Peyer's patch (tissue), 4 donors: ENCODE measurements around the gene FAM53A. TPM values are rescaled to one million over a fixed set of nuclear protein-coding genes. Genes with fewer than 3 reads are reported as not detected.

ENCODE experiments used
- DNase-seq, 3 donors: peaks; one replicate each; pipeline ENCODE4 v3.0.0-alpha.2; 2017 to 2019
- H3K27ac ChIP-seq, 4 donors: fragments of 200-600 bp; sonication (generic); one replicate each; pipeline ENCODE4 v1.5.1; 2016 to 2019
- H3K27me3 ChIP-seq, 2 donors: fragments of 200-600 bp; sonication (generic); one replicate each; pipeline ENCODE4 v1.5.1; 2019
- H3K36me3 ChIP-seq, 3 donors: fragments of 200-600 bp; sonication (generic); one replicate each; pipeline ENCODE4 v1.5.1; 2016 to 2019
- H3K4me1 ChIP-seq, 4 donors: fragments of 200-600 bp; sonication (generic); one replicate each; pipeline ENCODE4 v1.5.1; 2016 to 2019
- H3K4me3 ChIP-seq, 4 donors: fragments of 200-600 bp; sonication (generic); 1 replicate in 3 of 4; 2 replicates in 1 of 4; pipeline ENCODE4 v1.5.1; 2016 to 2019; ENCODE audit warnings: mild to moderate bottlenecking in 1 of 4
- H3K9me3 ChIP-seq, 4 donors: fragments of 200-600 bp; sonication (generic); one replicate each; pipeline ENCODE4 v1.5.1; 2016 to 2019; ENCODE audit warnings: mild to moderate bottlenecking in 1 of 4
- POLR2A ChIP-seq, 2 donors: fragments of 450-650 bp; IDR thresholded peaks; one replicate each; pipeline ENCODE4 v1.5.1; 2017; ENCODE audit warnings: antibody characterized with exemption in 2 of 2, mild to moderate bottlenecking in 2 of 2, moderate library complexity in 2 of 2
- total RNA-seq, 4 donors: library from RNA; depleted of rRNA; stranded (reverse); fragments of >200 nt; gene quantifications; one replicate each; pipeline ENCODE4 v1.1.0, GENCODE V29; 2016
- TF ChIP-seq, protein P1 (sequence below), 6 experiments: fragments of 450-650 bp in 4 of 6; fragments of 200-600 bp in 2 of 6; sonication (generic) in 1 of 6; IDR thresholded peaks; one replicate each; pipeline ENCODE4 v1.5.1; 2017 to 2019; ENCODE audit warnings: antibody characterized with exemption in 6 of 6, mild to moderate bottlenecking in 3 of 6, moderate library complexity in 1 of 6

The FAM53A gene
- total RNA-seq, 4 donors from 2014 or later: 1.5 to 8.3 (median 1.8) TPM; not detected in 1

DNA sequence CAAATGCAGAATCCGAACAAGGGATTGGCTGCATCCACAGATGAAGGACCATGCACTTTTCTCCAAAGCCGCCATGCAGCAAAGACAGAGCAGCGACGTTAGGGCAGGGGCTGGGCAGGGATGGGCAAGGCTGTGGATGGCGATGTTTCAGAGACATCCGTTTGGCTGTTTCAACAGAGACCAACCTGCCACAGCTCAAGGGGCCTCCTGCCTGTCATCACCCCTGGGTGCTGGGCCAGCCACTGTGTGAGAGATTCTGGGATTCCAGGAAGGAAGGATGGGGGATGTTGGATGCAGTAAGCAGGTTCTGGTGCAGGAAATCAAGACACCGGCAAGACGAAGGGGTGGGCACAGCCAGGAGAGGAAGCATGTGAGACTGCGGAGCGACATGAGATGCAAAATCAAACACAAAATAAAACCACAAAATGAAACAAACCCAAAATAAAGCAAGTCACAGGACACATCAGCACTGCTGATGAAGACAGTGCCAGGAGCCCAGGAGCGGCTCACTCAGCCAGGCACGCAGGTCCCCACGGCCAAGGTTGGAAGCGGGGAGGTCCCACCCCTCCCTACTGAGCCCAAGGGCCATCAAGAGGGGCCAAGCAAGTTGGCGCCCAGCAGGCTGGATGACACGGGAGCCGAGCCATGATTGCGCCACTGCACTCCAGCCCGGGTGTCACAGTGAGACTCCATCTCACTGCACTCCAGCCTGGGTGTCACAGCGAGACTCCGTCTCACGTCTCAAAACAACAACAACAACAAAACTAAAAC is 68.1 kb downstream of the FAM53A start:
- no peak for DNase-seq
- Histone ChIP-seq H3K4me3 (no peak overlapping the region), H3K27ac (no peak overlapping the region), H3K4me1 (no peaks in the 10 kb centered on the region), H3K27me3 (no peaks in the 10 kb centered on the region), H3K9me3 (peaks cover 0 to 5% (median 0%) of the 10 kb centered on the region in 4 donors), H3K36me3 (no peaks in the 10 kb centered on the region)
- TF ChIP-seq POLR2A (IDR thresholded peaks at IDR 0.05): no peak
- TF ChIP-seq, protein P1, sequence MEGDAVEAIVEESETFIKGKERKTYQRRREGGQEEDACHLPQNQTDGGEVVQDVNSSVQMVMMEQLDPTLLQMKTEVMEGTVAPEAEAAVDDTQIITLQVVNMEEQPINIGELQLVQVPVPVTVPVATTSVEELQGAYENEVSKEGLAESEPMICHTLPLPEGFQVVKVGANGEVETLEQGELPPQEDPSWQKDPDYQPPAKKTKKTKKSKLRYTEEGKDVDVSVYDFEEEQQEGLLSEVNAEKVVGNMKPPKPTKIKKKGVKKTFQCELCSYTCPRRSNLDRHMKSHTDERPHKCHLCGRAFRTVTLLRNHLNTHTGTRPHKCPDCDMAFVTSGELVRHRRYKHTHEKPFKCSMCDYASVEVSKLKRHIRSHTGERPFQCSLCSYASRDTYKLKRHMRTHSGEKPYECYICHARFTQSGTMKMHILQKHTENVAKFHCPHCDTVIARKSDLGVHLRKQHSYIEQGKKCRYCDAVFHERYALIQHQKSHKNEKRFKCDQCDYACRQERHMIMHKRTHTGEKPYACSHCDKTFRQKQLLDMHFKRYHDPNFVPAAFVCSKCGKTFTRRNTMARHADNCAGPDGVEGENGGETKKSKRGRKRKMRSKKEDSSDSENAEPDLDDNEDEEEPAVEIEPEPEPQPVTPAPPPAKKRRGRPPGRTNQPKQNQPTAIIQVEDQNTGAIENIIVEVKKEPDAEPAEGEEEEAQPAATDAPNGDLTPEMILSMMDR (IDR thresholded peaks at IDR 0.05): no peak

DNA sequence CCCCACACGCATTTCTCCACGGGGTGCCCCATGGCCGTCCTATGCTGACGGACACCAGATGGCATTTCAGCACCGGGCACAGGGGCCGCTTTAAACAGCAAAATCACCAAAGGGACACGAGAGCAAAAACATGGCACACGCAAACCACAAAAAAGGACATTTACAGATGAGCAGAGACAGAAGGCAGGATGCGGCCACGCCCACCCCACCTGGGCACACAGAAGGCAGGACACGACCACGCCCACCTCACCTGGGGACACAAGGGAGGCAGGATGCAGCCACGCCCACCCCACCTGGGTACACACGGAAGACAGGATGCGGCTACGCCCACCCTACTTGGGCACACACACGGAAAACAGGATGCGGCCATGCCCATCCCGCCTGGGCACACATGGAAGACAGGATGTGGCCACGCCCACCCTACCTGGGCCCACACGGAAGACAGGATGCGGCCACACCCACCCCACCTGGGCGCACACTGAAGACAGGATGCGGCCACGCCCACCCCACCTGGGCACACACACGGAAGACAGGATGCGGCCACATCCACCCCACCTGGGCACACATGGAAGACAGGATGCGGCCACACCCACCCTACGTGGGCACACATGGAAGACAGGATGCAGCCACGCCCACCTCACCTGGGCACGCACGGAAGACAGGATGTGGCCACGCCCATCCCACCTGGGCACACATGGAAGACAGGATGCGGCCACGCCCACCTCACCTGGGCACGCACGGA is 69.1 kb downstream of the FAM53A start:
- DNase-seq: no peak
- Histone ChIP-seq H3K4me3 (no peak overlapping the region), H3K27me3 (no peaks in the 10 kb centered on the region), H3K9me3 (peaks cover 0 to 5% (median 0%) of the 10 kb centered on the region in 4 donors), H3K4me1 (no peaks in the 10 kb centered on the region), H3K36me3 (no peaks in the 10 kb centered on the region), H3K27ac (no peak overlapping the region)
- TF ChIP-seq, protein P1 (IDR thresholded peaks at IDR 0.05): no peak
- TF ChIP-seq POLR2A (IDR thresholded peaks at IDR 0.05): no peak

DNA sequence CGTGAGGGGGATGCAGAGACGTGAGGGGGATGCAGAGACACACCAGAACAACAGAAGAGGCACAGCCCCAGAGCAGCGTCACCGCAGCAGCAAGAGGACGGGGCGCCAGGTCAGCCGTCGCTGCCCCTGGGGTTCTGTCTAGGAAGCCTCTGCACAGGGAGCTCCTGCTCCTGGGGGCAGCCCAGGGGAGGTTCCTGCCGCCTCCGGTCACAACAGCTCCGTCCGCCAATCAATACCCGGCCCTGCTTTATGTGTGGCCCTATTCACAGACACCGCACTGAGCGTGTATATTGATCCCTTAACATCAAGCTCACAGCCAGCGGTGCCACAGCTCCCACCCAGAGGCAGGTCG is 69.6 kb downstream of the FAM53A start:
- H3K4me1 ChIP-seq: no peaks in the 10 kb centered on the region
- no peak overlapping the region for H3K27ac ChIP-seq
- no peaks in the 10 kb centered on the region for H3K27me3 ChIP-seq
- TF ChIP-seq POLR2A (IDR thresholded peaks at IDR 0.05): no peak
- TF ChIP-seq, protein P1 (IDR thresholded peaks at IDR 0.05): no peak
- no peaks in the 10 kb centered on the region for H3K36me3 ChIP-seq
- no peak overlapping the region for H3K4me3 ChIP-seq
- peaks cover 0 to 5% (median 0%) of the 10 kb centered on the region in 4 donors for H3K9me3 ChIP-seq
- no peak for DNase-seq

DNA sequence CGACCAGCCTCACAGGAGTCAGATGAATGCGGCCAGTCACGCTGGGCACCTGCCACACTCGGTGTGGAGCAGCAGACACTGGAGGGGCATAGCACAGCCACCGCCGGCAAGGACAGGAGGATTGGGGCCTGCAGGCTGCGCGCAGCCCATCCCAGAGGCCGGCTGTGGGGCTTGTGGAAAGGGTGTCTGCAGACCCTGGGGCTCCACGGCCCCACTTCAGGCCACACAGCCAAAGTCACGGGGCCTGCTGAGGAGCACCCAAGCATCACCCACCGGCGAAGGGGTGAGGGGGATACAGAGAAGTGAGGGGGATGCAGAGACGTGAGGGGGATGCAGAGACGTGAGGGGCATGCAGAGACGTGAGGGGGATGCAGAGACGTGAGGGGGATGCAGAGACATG is 70.1 kb downstream of the FAM53A start:
- no peak for DNase-seq
- Histone ChIP-seq H3K4me1 (no peaks in the 10 kb centered on the region), H3K36me3 (no peaks in the 10 kb centered on the region), H3K27ac (no peak overlapping the region), H3K27me3 (no peaks in the 10 kb centered on the region), H3K4me3 (no peak overlapping the region), H3K9me3 (peaks cover 0 to 5% (median 0%) of the 10 kb centered on the region in 4 donors)
- TF ChIP-seq, protein P1 (IDR thresholded peaks at IDR 0.05): no peak
- no peak for TF ChIP-seq POLR2A (IDR thresholded peaks at IDR 0.05)

DNA sequence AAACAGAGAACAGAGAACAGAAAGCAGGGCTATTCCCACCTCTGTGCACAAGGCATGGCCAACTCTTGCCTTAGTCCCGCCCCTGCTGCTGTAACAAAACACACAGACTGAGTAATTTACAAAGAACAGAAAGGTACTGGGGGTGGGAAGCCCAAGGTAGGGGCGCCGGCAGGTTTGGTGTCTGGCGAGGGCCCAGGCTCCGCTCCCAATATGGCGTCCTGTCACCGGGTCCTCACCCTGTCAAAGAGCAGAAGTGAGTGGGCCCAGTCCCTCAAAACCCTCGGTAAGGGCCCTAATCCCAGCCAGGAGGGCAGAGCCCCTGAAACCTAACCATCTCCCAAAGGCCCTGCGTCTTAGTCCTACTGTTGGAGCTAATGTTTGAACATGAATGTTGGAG is 71.0 kb downstream of the FAM53A start:
- Histone ChIP-seq H3K27me3 (no peaks in the 10 kb centered on the region), H3K27ac (no peak overlapping the region), H3K4me1 (no peaks in the 10 kb centered on the region), H3K9me3 (peaks cover 0 to 5% (median 0%) of the 10 kb centered on the region in 4 donors), H3K4me3 (no peak overlapping the region), H3K36me3 (no peaks in the 10 kb centered on the region)
- no peak for DNase-seq
- TF ChIP-seq, protein P1 (IDR thresholded peaks at IDR 0.05): no peak
- TF ChIP-seq POLR2A (IDR thresholded peaks at IDR 0.05): no peak
